GM12873 (cell line): ENCODE results near the gene CIAO1.

ENCODE experiments used
- CTCF ChIP-seq: IDR thresholded peaks from 2 replicates; pipeline ENCODE4 v1.5.1; 2012; ENCODE audit warnings: low read depth, mild to moderate bottlenecking, moderate library complexity, low read length, control low read depth; ENCODE audit not compliant: insufficient read depth; ENCODE audit errors: missing control alignments

The CIAO1 gene

GRCh38 chr2:96261328-96262003, 4.6 kb upstream of the CIAO1 start:
- no peak for TF ChIP-seq CTCF

GRCh38 chr2:96262306-96262705, 3.7 kb upstream of the CIAO1 start:
- TF ChIP-seq CTCF = no peak

GRCh38 chr2:96264086-96264485, 1.9 kb upstream of the CIAO1 start:
- TF ChIP-seq CTCF = no peak

GRCh38 chr2:96264656-96265348, 1.2 kb upstream of the CIAO1 start:
- peak; percentile 65 for TF ChIP-seq CTCF

GRCh38 chr2:96265349-96265839, 631 bp upstream of the CIAO1 start:
- no peak for TF ChIP-seq CTCF

- TF ChIP-seq CTCF = peak; percentile 73
Measured at GRCh38 chr2:96267159-96267971, 1.3 kb downstream of the CIAO1 start.

- peak; percentile 10 for TF ChIP-seq CTCF
Measured at GRCh38 chr2:96271995-96272394, 6.0 kb downstream of the CIAO1 start.
